Nephron (organoid): Measurements from ENCODE around the gene AIRE.

ENCODE experiments used
- H3K27ac Mint-ChIP-seq, 3 experiments: 2 replicates each; pipeline ENCODE4 v1.8.0; 2020; ENCODE audit warnings: mixed read lengths in 3 of 3, mild to moderate bottlenecking in 2 of 3, moderate library complexity in 1 of 3
- H3K27me3 Mint-ChIP-seq: 2 replicates; pipeline ENCODE4 v1.8.0; 2021; ENCODE audit warnings: low read depth, mild to moderate bottlenecking, moderate library complexity, mixed read lengths
- H3K36me3 Mint-ChIP-seq: 2 replicates; pipeline ENCODE4 v1.8.0; 2020; ENCODE audit warnings: low read depth, mixed read lengths
- H3K4me1 Mint-ChIP-seq: 2 replicates; pipeline ENCODE4 v1.8.0; 2020; ENCODE audit warnings: mixed read lengths
- H3K4me3 Mint-ChIP-seq, 3 experiments: 2 replicates each; pipeline ENCODE4 v1.8.0; 2020; ENCODE audit warnings: mild to moderate bottlenecking in 3 of 3, mixed read lengths in 3 of 3, moderate library complexity in 2 of 3
- H3K9me3 Mint-ChIP-seq: 2 replicates; pipeline ENCODE4 v1.8.0; 2020; ENCODE audit warnings: mixed read lengths
- CTCF ChIP-seq, 3 experiments: fragments of 200-600 bp; sonication (generic); IDR thresholded peaks; one replicate each; pipeline ENCODE4 v1.5.0; 2021; ENCODE audit warnings: antibody characterized with exemption in 3 of 3; ENCODE audit not compliant: unreplicated experiment in 3 of 3

The AIRE gene

GRCh38 chr21:44315691-44316203 is 30.1 kb downstream of the AIRE start:
- Mint-ChIP-seq H3K9me3 (no peaks in the 10 kb centered on the region), H3K36me3 (peaks cover 10% of the 10 kb centered on the region), H3K4me1 (no peaks in the 10 kb centered on the region), H3K27ac (no peak overlapping the region), H3K4me3 (no peak overlapping the region), H3K27me3 (no peaks in the 10 kb centered on the region)
- TF ChIP-seq CTCF (IDR thresholded peaks at IDR 0.05; ENCODE audit: unreplicated experiment in 3 of 3), result no peak

- Mint-ChIP-seq H3K4me1 (no peaks in the 10 kb centered on the region), H3K27ac (no peak overlapping the region), H3K4me3 (no peak overlapping the region), H3K36me3 (peaks cover 5% of the 10 kb centered on the region), H3K27me3 (no peaks in the 10 kb centered on the region), H3K9me3 (no peaks in the 10 kb centered on the region)
- TF ChIP-seq CTCF (IDR thresholded peaks at IDR 0.05; ENCODE audit: unreplicated experiment in 3 of 3), result no peak
These were observed 30.7 kb downstream of the AIRE start for GRCh38 chr21:44316277-44316900.

GRCh38 chr21:44317241-44317782 is 31.6 kb downstream of the AIRE start:
- TF ChIP-seq CTCF (IDR thresholded peaks at IDR 0.05; ENCODE audit: unreplicated experiment in 3 of 3), result no peak
- Mint-ChIP-seq H3K9me3 (no peaks in the 10 kb centered on the region), H3K27ac (no peak overlapping the region), H3K27me3 (no peaks in the 10 kb centered on the region), H3K36me3 (peaks cover 4% of the 10 kb centered on the region), H3K4me3 (no peak overlapping the region), H3K4me1 (no peaks in the 10 kb centered on the region)

- Mint-ChIP-seq H3K4me3 (no peak overlapping the region), H3K27me3 (no peaks in the 10 kb centered on the region), H3K4me1 (no peaks in the 10 kb centered on the region), H3K27ac (no peak overlapping the region), H3K36me3 (peaks cover 4% of the 10 kb centered on the region), H3K9me3 (no peaks in the 10 kb centered on the region)
- TF ChIP-seq CTCF (IDR thresholded peaks at IDR 0.05; ENCODE audit: unreplicated experiment in 3 of 3), result no peak
These were observed 32.2 kb downstream of the AIRE start for GRCh38 chr21:44317871-44318270.

- Mint-ChIP-seq H3K36me3 (peaks cover 4% of the 10 kb centered on the region), H3K4me3 (no peak overlapping the region), H3K4me1 (no peaks in the 10 kb centered on the region), H3K27me3 (no peaks in the 10 kb centered on the region), H3K27ac (no peak overlapping the region), H3K9me3 (no peaks in the 10 kb centered on the region)
- TF ChIP-seq CTCF (IDR thresholded peaks at IDR 0.05; ENCODE audit: unreplicated experiment in 3 of 3), result no peak
These were observed 33.0 kb downstream of the AIRE start for GRCh38 chr21:44318489-44319285.
